PC-3 (cell line): ENCODE results near the gene FADS1.

Experiments
- EZH2 ChIP-seq: fragments of 300-600 bp; sonication (generic); IDR thresholded peaks from one replicate; pipeline ENCODE4 v1.6.1; 2017; ENCODE audit warnings: antibody characterized with exemption, mild to moderate bottlenecking, low read length; ENCODE audit not compliant: unreplicated experiment
- EZH2phosphoT487 ChIP-seq: fragments of 300-600 bp; sonication (generic); IDR thresholded peaks from 2 replicates; pipeline ENCODE4 v1.6.1; 2018; ENCODE audit warnings: mild to moderate bottlenecking, antibody characterized with exemption, low read length, borderline replicate concordance
- TF ChIP-seq, protein P1 (sequence below): fragments of 300-600 bp; sonication (generic); conservative IDR thresholded peaks from 2 replicates; pipeline ENCODE4 v1.5.1; 2017; ENCODE audit warnings: antibody characterized with exemption, low read depth, mild to moderate bottlenecking, low read length

DNA sequence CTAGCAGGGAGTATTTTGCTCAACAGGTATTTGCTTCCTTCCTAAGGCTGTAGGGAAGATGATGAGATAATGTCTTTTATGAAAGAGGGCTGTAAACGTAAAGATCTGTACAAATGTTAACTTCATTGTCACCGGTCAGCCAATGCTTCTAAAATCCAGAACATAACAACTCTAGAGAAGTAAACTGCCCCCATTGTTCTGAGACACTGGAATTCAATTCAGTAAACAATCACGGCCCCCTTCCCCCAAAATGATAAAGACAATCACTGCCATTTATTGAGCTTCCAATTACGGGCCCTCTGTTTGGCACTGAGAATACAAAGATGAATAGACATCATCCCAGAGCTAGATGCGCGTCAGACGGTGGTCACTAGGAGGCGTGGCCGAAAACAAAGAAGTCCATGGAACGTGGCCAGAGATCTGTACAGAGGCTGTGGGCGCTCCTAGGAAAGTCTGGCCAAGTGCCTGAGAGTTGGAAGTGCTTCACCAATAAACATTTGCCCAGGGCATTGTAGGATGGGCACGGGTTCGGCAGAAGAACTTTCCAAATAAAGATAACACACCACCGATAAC, 25.0 kb downstream of the FADS1 start:
- TF ChIP-seq EZH2phosphoT487: no peak
- TF ChIP-seq, protein P1, sequence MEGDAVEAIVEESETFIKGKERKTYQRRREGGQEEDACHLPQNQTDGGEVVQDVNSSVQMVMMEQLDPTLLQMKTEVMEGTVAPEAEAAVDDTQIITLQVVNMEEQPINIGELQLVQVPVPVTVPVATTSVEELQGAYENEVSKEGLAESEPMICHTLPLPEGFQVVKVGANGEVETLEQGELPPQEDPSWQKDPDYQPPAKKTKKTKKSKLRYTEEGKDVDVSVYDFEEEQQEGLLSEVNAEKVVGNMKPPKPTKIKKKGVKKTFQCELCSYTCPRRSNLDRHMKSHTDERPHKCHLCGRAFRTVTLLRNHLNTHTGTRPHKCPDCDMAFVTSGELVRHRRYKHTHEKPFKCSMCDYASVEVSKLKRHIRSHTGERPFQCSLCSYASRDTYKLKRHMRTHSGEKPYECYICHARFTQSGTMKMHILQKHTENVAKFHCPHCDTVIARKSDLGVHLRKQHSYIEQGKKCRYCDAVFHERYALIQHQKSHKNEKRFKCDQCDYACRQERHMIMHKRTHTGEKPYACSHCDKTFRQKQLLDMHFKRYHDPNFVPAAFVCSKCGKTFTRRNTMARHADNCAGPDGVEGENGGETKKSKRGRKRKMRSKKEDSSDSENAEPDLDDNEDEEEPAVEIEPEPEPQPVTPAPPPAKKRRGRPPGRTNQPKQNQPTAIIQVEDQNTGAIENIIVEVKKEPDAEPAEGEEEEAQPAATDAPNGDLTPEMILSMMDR: no peak
- no peak for TF ChIP-seq EZH2
